ENCODE data around the gene YTHDF2.
"Not testable (repeated sequence)": the region's sequence is repeated elsewhere in the genome, so short reads cannot be mapped to it uniquely, and the experiment has no call there.

YTHDF2 gene

DNA sequence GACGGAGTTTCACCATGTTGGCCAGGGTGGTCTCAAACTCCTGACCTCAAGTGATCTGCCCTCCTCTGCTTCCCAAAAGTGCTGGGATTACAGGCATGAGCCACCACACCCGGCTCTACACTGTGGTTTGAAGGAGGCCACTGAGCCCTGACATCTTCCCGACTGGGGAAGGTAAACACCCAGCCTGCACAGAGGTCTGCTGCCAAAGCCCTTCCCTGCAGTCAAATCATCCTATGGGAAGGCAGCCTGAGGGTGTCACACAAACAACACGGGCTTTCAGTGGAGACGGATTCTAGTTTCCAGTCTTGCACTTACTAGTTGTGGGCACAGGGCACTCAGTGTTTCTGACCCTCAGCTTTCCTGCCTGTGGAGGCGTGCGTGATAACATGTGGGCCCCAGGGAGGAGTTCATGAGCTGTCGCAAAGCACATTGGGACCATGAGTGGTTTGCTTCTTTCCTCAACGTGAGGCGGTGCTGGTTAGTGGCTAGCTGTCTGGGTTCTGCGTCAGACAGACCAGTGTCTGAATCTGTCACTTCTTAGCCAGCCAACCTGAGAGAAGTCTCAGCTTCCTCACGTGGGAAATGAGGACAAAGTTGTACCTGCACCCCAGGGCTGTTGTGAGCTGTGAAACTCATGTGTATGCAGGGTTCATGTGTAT lies 53.8 kb downstream of the YTHDF2 start:
- no peaks in the 10 kb centered on the region for H3K4me1 ChIP-seq (ENCODE audit: control insufficient read depth, insufficient read depth, low read depth, low read length)
- H3K9ac ChIP-seq (ENCODE audit: low read length): no peak overlapping the region
- H3K4ac ChIP-seq (ENCODE audit: low read depth in 1 of 2, low read length in 2 of 2): no peak overlapping the region
- H4K91ac ChIP-seq (ENCODE audit: low read length): no peak overlapping the region
- no peak overlapping the region for H2BK15ac ChIP-seq (ENCODE audit: low read depth, poor library complexity, severe bottlenecking)
- H3K36me3 ChIP-seq (ENCODE audit: control insufficient read depth in 1 of 2, insufficient read depth in 2 of 2, low read depth in 1 of 2, low read length in 2 of 2): no peaks in the 10 kb centered on the region
- no peak overlapping the region for H2AK5ac ChIP-seq (ENCODE audit: low read length, severe bottlenecking)
- peaks cover 5 to 18% of the 10 kb centered on the region in 2 experiments for H3K27me3 ChIP-seq (ENCODE audit: control insufficient read depth in 1 of 2, insufficient read depth in 1 of 2, low read length in 2 of 2)
- H3K18ac ChIP-seq (ENCODE audit: low read depth in 1 of 2, low read length in 2 of 2): no peak overlapping the region
- H3K4me2 ChIP-seq (ENCODE audit: low read length, poor library complexity, severe bottlenecking): no peak overlapping the region
- no peak overlapping the region for H3K23ac ChIP-seq (ENCODE audit: low read length in 2 of 2)
- no peak overlapping the region for H4K8ac ChIP-seq (ENCODE audit: low read length)
- H2BK5ac ChIP-seq (ENCODE audit: low read depth, low read length, poor library complexity, severe bottlenecking): no peak overlapping the region
- 79% methylated on average over 12 of the region's 12 CpGs for WGBS
- no peak overlapping the region for H3K4me3 ChIP-seq (ENCODE audit: insufficient read depth in 1 of 2, low read depth in 1 of 2, low read length in 2 of 2)
- H3K79me1 ChIP-seq (replicated peaks; ENCODE audit: low read length, poor library complexity, severe bottlenecking): no peaks in the 10 kb centered on the region
- DNase-seq: no peak
- H3K14ac ChIP-seq (ENCODE audit: low read length in 2 of 2): no peak overlapping the region
- H2BK12ac ChIP-seq (ENCODE audit: low read length in 2 of 2): no peak overlapping the region
- H3K27ac ChIP-seq (ENCODE audit: low read length, poor library complexity, severe bottlenecking): no peak overlapping the region
- H2AFZ ChIP-seq (ENCODE audit: low read depth, low read length): no peak overlapping the region
- H3K9me3 ChIP-seq (ENCODE audit: control insufficient read depth, low read length): no peaks in the 10 kb centered on the region
- no peak overlapping the region for H2BK120ac ChIP-seq (ENCODE audit: low read depth, low read length)

DNA sequence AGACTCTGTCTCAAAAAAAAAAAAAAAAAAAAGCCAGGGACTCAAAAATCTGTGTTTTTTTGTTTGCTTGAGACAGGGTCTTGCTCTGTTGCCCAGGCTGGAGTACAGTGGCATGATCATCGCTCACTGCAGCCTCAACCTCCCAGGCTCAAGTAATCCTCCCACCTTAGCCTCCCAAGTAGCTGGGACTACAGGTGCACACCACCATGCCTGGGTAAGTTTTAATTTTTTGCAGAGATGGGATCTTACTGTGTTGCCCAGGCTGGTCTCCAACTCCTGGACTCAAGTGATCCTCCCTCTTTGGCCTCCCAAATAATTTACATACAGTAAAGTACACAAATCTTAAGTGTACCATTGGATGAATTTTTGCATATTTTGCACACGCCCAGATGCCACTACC lies 55.2 kb downstream of the YTHDF2 start:
- not testable (repeated sequence) for H4K91ac ChIP-seq (ENCODE audit: low read length); H2AFZ ChIP-seq (ENCODE audit: low read depth, low read length); H3K4ac ChIP-seq (ENCODE audit: low read depth in 1 of 2, low read length in 2 of 2); H3K4me1 ChIP-seq (ENCODE audit: control insufficient read depth, insufficient read depth, low read depth, low read length); H3K9ac ChIP-seq (ENCODE audit: low read length); H2BK120ac ChIP-seq (ENCODE audit: low read depth, low read length); H3K14ac ChIP-seq (ENCODE audit: low read length in 2 of 2); DNase-seq; H3K9me3 ChIP-seq (ENCODE audit: control insufficient read depth, low read length); H3K4me2 ChIP-seq (ENCODE audit: low read length, poor library complexity, severe bottlenecking); H3K79me1 ChIP-seq (replicated peaks; ENCODE audit: low read length, poor library complexity, severe bottlenecking); H3K27ac ChIP-seq (ENCODE audit: low read length, poor library complexity, severe bottlenecking); H2BK12ac ChIP-seq (ENCODE audit: low read length in 2 of 2); H2BK15ac ChIP-seq (ENCODE audit: low read depth, poor library complexity, severe bottlenecking); H3K36me3 ChIP-seq (ENCODE audit: control insufficient read depth in 1 of 2, insufficient read depth in 2 of 2, low read depth in 1 of 2, low read length in 2 of 2); H3K18ac ChIP-seq (ENCODE audit: low read depth in 1 of 2, low read length in 2 of 2); H4K8ac ChIP-seq (ENCODE audit: low read length); H2AK5ac ChIP-seq (ENCODE audit: low read length, severe bottlenecking); H2BK5ac ChIP-seq (ENCODE audit: low read depth, low read length, poor library complexity, severe bottlenecking); H3K4me3 ChIP-seq (ENCODE audit: insufficient read depth in 1 of 2, low read depth in 1 of 2, low read length in 2 of 2); H3K23ac ChIP-seq (ENCODE audit: low read length in 2 of 2)
- peaks cover 14 to 28% of the 10 kb centered on the region in 2 experiments for H3K27me3 ChIP-seq (ENCODE audit: control insufficient read depth in 1 of 2, insufficient read depth in 1 of 2, low read length in 2 of 2)
- 93% methylated on average over 2 of the region's 2 CpGs for WGBS

- Histone ChIP-seq H3K9me3 (ENCODE audit: control insufficient read depth, low read length) (no peaks in the 10 kb centered on the region), H3K23ac (ENCODE audit: low read length in 2 of 2) (no peak overlapping the region), H3K27me3 (ENCODE audit: control insufficient read depth in 1 of 2, insufficient read depth in 1 of 2, low read length in 2 of 2) (peaks cover 21 to 35% of the 10 kb centered on the region in 2 experiments), H2AK5ac (ENCODE audit: low read length, severe bottlenecking) (no peak overlapping the region), H3K18ac (ENCODE audit: low read depth in 1 of 2, low read length in 2 of 2) (no peak overlapping the region), H2BK12ac (ENCODE audit: low read length in 2 of 2) (no peak overlapping the region), H3K9ac (ENCODE audit: low read length) (no peak overlapping the region), H3K4ac (ENCODE audit: low read depth in 1 of 2, low read length in 2 of 2) (no peak overlapping the region), H3K79me1 (replicated peaks; ENCODE audit: low read length, poor library complexity, severe bottlenecking) (no peaks in the 10 kb centered on the region), H3K4me1 (ENCODE audit: control insufficient read depth, insufficient read depth, low read depth, low read length) (no peaks in the 10 kb centered on the region), H2BK15ac (ENCODE audit: low read depth, poor library complexity, severe bottlenecking) (no peak overlapping the region), H3K4me2 (ENCODE audit: low read length, poor library complexity, severe bottlenecking) (no peak overlapping the region), H3K36me3 (ENCODE audit: control insufficient read depth in 1 of 2, insufficient read depth in 2 of 2, low read depth in 1 of 2, low read length in 2 of 2) (no peaks in the 10 kb centered on the region), H4K8ac (ENCODE audit: low read length) (no peak overlapping the region), H2BK5ac (ENCODE audit: low read depth, low read length, poor library complexity, severe bottlenecking) (no peak overlapping the region), H2BK120ac (ENCODE audit: low read depth, low read length) (no peak overlapping the region), H2AFZ (ENCODE audit: low read depth, low read length) (no peak overlapping the region), H4K91ac (ENCODE audit: low read length) (no peak overlapping the region), H3K14ac (ENCODE audit: low read length in 2 of 2) (no peak overlapping the region), H3K4me3 (ENCODE audit: insufficient read depth in 1 of 2, low read depth in 1 of 2, low read length in 2 of 2) (no peak overlapping the region), H3K27ac (ENCODE audit: low read length, poor library complexity, severe bottlenecking) (no peak overlapping the region)
- 31% methylated on average over 1 of the region's 1 CpG for WGBS
- peak; percentile 55 for DNase-seq
These were observed 55.9 kb downstream of the YTHDF2 start for GRCh38 chr1:28792644-28793121.

DNA sequence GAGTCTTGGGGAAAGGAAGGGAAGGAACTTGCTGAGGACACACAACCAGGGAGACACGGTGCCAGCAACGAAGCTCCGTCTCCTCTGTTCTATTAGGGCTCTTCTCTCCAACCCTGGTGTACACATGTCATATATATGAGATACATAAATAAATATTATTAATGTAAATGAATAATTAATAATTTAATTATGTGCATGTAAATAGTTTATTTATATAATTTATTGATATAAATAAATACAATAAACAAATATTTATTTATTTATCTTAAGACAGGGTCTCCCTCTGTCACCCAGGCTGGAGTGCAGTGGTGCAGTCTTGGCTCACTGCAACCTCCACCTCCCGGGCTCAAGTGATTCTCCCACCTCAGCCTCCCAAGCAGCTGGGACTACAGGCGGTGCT lies 57.8 kb downstream of the YTHDF2 start:
- not testable (repeated sequence) for H3K18ac ChIP-seq (ENCODE audit: low read depth in 1 of 2, low read length in 2 of 2); H2AK5ac ChIP-seq (ENCODE audit: low read length, severe bottlenecking); H4K91ac ChIP-seq (ENCODE audit: low read length); H3K4me3 ChIP-seq (ENCODE audit: insufficient read depth in 1 of 2, low read depth in 1 of 2, low read length in 2 of 2); H3K36me3 ChIP-seq (ENCODE audit: control insufficient read depth in 1 of 2, insufficient read depth in 2 of 2, low read depth in 1 of 2, low read length in 2 of 2); H3K9me3 ChIP-seq (ENCODE audit: control insufficient read depth, low read length); H3K14ac ChIP-seq (ENCODE audit: low read length in 2 of 2); H2AFZ ChIP-seq (ENCODE audit: low read depth, low read length); H3K23ac ChIP-seq (ENCODE audit: low read length in 2 of 2); H3K4me2 ChIP-seq (ENCODE audit: low read length, poor library complexity, severe bottlenecking); H2BK5ac ChIP-seq (ENCODE audit: low read depth, low read length, poor library complexity, severe bottlenecking); H3K4me1 ChIP-seq (ENCODE audit: control insufficient read depth, insufficient read depth, low read depth, low read length); H4K8ac ChIP-seq (ENCODE audit: low read length); H2BK120ac ChIP-seq (ENCODE audit: low read depth, low read length); H2BK15ac ChIP-seq (ENCODE audit: low read depth, poor library complexity, severe bottlenecking); H3K79me1 ChIP-seq (replicated peaks; ENCODE audit: low read length, poor library complexity, severe bottlenecking); H3K4ac ChIP-seq (ENCODE audit: low read depth in 1 of 2, low read length in 2 of 2); H2BK12ac ChIP-seq (ENCODE audit: low read length in 2 of 2); DNase-seq; H3K9ac ChIP-seq (ENCODE audit: low read length); H3K27ac ChIP-seq (ENCODE audit: low read length, poor library complexity, severe bottlenecking)
- 88% methylated on average over 1 of the region's 5 CpGs for WGBS
- peaks cover 26 to 47% of the 10 kb centered on the region in 2 experiments for H3K27me3 ChIP-seq (ENCODE audit: control insufficient read depth in 1 of 2, insufficient read depth in 1 of 2, low read length in 2 of 2)
